LoVo (cell line): ENCODE results near the gene BTBD18.

ENCODE experiments used
- DNase-seq: peaks from one replicate; pipeline ENCODE4 v3.0.0-alpha.2; 2016; ENCODE audit warnings: low spot score

BTBD18 gene

GRCh38 chr11:57776031-57776521 lies 24.5 kb upstream of the BTBD18 start:
- DNase-seq: no peak

- no peak for DNase-seq
Observed at GRCh38 chr11:57775491-57775890, 23.9 kb upstream of the BTBD18 start.

- DNase-seq: no peak
Observed at GRCh38 chr11:57773026-57773598, 21.5 kb upstream of the BTBD18 start.

GRCh38 chr11:57772562-57772961 lies 20.9 kb upstream of the BTBD18 start:
- no peak for DNase-seq

GRCh38 chr11:57771365-57771764 lies 19.7 kb upstream of the BTBD18 start:
- no peak for DNase-seq

- no peak for DNase-seq
Observed at GRCh38 chr11:57770793-57771192, 19.2 kb upstream of the BTBD18 start.

- no peak for DNase-seq
Observed at GRCh38 chr11:57764972-57765371, 13.4 kb upstream of the BTBD18 start.

GRCh38 chr11:57764566-57764965 lies 12.9 kb upstream of the BTBD18 start:
- DNase-seq: no peak

GRCh38 chr11:57764021-57764420 lies 12.4 kb upstream of the BTBD18 start:
- no peak for DNase-seq

- DNase-seq: peak; percentile 23
Observed at GRCh38 chr11:57763568-57763967, 11.9 kb upstream of the BTBD18 start.

- DNase-seq: peak; percentile 19
Observed at GRCh38 chr11:57762235-57762861, 10.7 kb upstream of the BTBD18 start.

- peak; percentile 96 for DNase-seq
Observed at GRCh38 chr11:57761301-57762234, 9.9 kb upstream of the BTBD18 start, which contains the start of gene CTNND1. Gene CTNND1, plus strand, starts transcription at chr11:57761802. Its CDS starts 29,677 bp downstream, at chr11:57791479.

GRCh38 chr11:57758174-57758573 lies 6.6 kb upstream of the BTBD18 start:
- no peak for DNase-seq

- DNase-seq: no peak
Observed at GRCh38 chr11:57752954-57753353, 1.3 kb upstream of the BTBD18 start.

GRCh38 chr11:57751176-57751575 lies 443 bp downstream of the BTBD18 start:
- DNase-seq: no peak

GRCh38 chr11:57746920-57747319 lies 4.7 kb downstream of the BTBD18 start:
- DNase-seq: no peak

GRCh38 chr11:57745206-57745605 lies 6.4 kb downstream of the BTBD18 start:
- no peak for DNase-seq

- no peak for DNase-seq
Observed at GRCh38 chr11:57744357-57744756, 7.3 kb downstream of the BTBD18 start.

GRCh38 chr11:57742087-57742452 lies 9.5 kb downstream of the BTBD18 start:
- DNase-seq: no peak

GRCh38 chr11:57741132-57742086 lies 10.2 kb downstream of the BTBD18 start, which contains the start of gene SELENOH:
Gene SELENOH, plus strand, starts transcription at chr11:57741491. Its CDS starts 105 bp downstream, at chr11:57741596.
- peak; percentile 97 for DNase-seq

GRCh38 chr11:57735619-57736298 lies 15.9 kb downstream of the BTBD18 start:
- DNase-seq: no peak
